Fibroblast of skin of scalp (primary cell): ENCODE data around the gene TFDP2.
A peak's percentile ranks its signal among the peaks of the same experiment; 100 is the strongest.
"Not testable (repeated sequence)": the region's sequence is repeated elsewhere in the genome, so short reads cannot be mapped to it uniquely, and the experiment has no call there.

Source experiments
- DNase-seq: peaks from one replicate; pipeline ENCODE4 v3.0.0-alpha.2; 2013

Gene TFDP2

DNA sequence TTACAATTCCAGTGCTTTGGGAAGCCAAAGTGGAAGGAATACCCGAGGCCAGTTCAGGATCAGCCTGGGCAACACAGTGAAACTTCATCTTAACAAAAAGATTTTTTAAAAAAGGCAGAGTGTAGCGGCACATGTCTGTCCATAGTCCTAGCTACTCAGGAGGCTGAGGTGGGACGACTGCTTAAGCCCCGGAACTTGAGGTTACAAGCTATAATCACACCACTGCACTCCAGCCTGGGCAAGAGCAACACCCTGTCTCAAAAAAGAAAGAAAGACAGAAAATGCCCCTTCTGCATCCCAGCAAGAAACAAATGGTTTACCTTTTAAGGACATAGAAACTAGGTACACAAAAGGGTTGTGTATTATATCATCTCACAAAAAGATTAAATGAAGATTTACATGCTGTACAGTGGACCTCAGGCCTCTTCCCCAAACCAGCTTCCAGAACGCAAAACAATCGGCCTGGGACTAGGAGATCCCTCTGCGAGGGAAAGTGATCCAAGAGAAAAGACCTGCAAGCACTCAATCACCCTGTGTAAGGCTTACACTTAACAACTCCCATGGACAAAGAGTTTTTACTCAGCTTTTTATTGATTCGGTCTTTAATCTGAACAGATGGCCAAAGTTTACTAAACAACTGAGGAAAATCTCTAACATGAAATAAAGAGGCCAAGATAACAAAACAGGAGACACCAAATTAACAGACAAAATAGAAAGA, 21.2 kb downstream of the TFDP2 start:
- no peak for DNase-seq

DNA sequence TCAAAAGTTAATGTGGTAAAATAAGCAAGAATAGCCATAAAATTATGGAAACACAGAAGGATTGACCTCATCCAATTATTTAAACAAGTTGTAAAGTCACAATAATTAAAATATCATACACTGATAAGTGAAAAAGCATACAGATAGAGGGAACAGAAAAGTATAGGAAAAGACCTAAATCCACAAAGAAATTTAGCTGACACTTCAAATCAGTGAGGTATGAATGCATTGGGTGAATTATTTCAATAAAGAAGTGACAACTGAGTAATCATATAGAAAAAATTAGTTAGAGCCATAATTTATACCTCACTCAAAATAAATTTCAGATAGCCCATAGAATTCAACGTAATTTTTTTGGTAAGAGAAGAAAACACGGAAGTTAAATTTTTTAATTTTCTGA, 25.1 kb downstream of the TFDP2 start:
- no peak for DNase-seq

DNA sequence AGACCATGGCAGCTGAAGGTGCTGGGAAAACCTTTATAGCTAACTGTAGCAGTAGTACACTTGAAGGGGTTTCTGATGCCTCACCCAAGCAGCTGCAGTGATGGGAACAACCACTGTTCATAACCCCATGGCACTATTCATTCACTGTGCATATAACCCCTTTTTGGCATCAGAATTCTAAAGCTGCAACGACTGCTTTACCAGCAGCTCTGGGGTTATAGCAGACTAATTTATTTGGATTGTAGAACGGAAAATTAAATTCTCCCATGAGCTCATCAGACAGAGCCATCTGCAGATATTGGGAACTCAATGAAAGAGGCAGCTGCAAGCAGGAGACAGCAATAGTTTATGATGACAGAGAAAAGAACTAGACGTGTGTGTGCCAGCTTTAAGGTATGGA, 28.6 kb downstream of the TFDP2 start:
- no peak for DNase-seq

DNA sequence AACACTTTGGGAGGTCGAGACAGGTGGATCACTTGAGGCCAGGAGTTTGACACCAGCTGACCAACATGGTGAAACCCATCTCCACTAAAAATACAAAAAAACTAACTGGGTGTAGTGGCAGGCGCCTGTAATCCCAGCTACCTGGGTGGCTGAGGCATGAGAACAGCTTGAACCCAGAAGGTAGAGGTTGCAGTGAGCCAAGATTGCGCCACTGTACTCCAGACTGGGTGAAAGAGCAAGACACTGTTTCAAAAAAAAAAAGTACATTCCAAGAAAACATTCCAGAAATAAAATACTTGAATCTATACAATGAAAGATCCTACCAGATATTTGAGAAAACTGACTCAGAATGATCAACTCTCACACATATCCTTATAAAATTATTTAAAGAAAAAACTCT, 30.4 kb downstream of the TFDP2 start:
- peak; percentile 10 for DNase-seq

DNA sequence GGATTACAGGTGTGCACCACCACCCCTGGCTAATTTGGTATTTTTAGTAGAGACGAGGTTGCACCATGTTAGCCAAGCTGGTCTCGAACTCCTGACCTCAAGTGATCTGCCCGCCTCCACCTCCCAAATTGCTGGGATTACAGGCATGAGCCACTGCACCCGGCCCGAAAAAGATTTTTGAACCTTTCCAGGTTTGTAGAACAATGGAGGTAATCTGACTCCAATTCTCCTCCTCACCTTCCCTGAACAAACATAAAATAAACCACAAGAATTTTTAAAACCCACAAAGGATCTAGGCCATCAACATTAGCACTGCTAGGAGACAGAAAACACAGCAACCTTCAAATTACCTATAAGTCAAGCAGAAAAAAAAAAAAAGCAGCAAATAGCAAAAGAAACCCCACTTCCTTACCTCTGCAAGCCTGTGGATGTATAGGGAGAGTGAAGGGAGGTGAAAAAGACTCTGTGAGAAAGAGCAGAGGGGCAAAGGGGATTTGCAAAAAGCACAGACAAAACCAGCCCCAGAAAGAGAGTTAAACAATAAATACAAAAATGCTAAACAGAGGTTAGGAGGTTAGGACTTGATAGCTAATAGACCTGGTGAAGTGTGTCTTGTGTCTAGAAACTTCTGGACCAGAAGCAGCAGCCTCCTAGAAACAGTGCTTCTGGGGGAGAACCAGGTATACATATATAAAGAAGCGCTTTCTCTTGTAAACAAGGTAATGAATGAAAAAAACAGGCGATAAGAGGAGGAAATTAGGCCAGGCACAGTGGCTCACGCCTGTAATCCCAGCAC, 32.1 kb downstream of the TFDP2 start:
- no peak for DNase-seq

DNA sequence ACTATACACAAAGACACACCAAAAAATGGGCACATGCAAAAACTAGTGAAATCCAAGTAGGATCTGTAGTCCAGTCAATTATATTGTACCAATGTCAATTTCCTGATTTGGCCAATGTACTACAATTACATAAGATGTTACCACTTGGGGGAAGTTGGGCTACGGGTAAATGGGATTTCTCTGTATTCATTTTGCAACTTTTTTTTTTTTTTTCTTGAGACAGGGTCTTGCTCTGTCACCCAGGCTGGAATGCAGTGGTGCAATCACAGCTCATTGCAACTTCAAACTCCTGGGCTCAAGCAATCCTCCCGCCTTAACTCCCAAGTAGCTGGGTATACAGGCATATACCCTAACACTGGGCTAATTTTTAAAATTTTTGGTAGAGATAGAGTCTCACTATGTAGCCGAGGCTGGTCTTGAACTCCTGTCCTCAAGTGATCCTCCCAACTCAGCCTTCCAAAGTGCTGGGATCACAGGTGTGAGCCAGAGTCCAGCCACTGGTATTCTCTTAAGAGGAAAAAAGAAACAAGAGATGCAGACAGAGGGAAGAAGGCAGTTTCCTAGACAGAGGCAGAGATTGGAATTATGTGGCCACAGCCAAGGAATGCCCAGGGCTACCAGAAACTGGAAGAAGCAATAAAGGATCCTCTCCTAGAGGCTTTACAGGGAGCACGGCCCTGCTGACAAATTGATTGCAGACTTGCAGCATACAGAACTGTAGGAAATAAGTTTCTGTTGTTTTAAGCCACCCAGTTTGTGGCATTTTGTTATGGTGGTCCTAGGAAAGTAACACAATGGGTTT, 33.3 kb downstream of the TFDP2 start:
- peak; percentile 6 for DNase-seq

GRCh38 chr3:142112601-142113000, 36.7 kb downstream of the TFDP2 start:
- DNase-seq: no peak

GRCh38 chr3:142106548-142106947, 42.8 kb downstream of the TFDP2 start:
- DNase-seq: no peak

GRCh38 chr3:142105991-142106390, 43.4 kb downstream of the TFDP2 start:
- DNase-seq: no peak

GRCh38 chr3:142104763-142105162, 44.6 kb downstream of the TFDP2 start:
- DNase-seq: no peak

GRCh38 chr3:142098964-142099363, 50.4 kb downstream of the TFDP2 start:
- DNase-seq: no peak

GRCh38 chr3:142097099-142097843, 52.1 kb downstream of the TFDP2 start:
- no peak for DNase-seq

DNA sequence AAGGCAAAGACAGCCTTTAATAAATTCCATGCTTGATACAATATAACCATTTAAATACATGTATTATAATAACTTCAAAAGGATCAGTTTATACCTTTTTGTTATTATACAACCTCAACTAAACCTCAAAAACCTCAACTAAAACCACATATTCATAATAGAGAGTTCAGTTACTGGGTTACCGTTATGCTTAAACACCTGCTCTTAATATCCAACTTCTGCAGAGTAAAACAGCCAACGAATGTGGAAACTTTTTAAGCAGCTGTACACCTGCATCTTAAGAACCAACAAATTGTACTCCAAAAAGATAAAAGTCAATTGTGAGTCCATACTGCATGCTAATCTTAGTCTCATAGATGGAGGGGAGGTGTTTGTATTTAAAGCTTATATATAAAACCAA, 53.5 kb downstream of the TFDP2 start:
- no peak for DNase-seq

GRCh38 chr3:142088925-142089324, 60.4 kb downstream of the TFDP2 start:
- DNase-seq: not testable (repeated sequence)

DNA sequence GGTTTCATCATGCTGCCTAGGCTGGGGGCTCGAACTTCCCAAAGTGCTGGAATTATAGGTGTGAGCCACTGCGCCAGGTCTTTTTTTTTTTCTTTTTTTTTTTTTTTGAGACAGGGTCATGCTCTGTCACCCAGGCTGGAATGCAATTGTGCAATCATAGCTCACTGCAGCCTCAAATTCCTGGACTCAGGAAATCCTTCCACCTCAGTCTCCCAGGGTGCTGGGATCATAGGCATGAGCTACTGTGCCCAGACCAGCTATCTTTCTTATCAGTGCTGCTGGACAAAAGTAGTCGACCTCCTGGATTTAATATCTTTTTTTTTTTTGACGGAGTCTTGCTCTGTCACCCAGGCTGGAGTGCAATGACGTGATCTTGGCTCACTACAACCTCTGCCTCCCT, 60.8 kb downstream of the TFDP2 start:
- DNase-seq: peak; percentile 40

DNA sequence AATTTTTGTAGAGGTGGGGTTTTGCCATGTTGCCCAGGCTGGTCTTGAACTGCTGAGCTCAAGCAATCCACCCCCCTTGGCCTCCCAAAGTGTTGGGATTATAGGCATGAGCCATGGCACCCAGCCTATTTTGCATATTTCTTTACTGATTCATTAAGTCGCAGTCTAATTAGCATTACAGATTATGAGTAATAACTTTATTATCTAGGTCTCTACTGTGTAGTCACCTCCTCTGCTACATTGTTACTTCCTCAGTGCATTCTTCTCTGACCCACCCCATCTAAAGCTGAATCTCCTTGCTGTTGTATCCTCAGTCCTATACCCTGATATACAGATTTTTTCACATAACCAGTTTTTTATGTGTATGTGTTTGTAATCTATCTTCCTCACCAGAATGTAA, 61.7 kb downstream of the TFDP2 start:
- peak; percentile 83 for DNase-seq

- DNase-seq: no peak
Observed at GRCh38 chr3:142086581-142087090, 62.7 kb downstream of the TFDP2 start.

- DNase-seq: no peak
Observed at GRCh38 chr3:142081178-142081577, 68.2 kb downstream of the TFDP2 start.

- DNase-seq: no peak
Observed at GRCh38 chr3:142077859-142078500, 71.4 kb downstream of the TFDP2 start.

GRCh38 chr3:142077155-142077858, 72.0 kb downstream of the TFDP2 start:
- no peak for DNase-seq

GRCh38 chr3:142075656-142076055, 73.7 kb downstream of the TFDP2 start:
- DNase-seq: not testable (repeated sequence)
